DLD1 (cell line): ENCODE results near the gene ZNF90.
"Not testable (repeated sequence)": the region's sequence is repeated elsewhere in the genome, so short reads cannot be mapped to it uniquely, and the experiment has no call there.

Experiments
- in situ Hi-C: cut with HindIII; loops from 2 replicates; pipeline ENCODE4 v1.10.0; 2017; ENCODE audit warnings: low sequenced_read_pairs

ZNF90 gene

GRCh38 chr19:20102097-20102496 is 24.3 kb downstream of the ZNF90 start:
- in situ Hi-C loops = no loop called here

- in situ Hi-C loops = no loop called here
Observed at GRCh38 chr19:20103091-20103740, 25.4 kb downstream of the ZNF90 start.

- in situ Hi-C loops = no loop called here
Observed at GRCh38 chr19:20107301-20107700, 29.5 kb downstream of the ZNF90 start.

- in situ Hi-C loops = not testable (repeated sequence)
Observed at GRCh38 chr19:20118064-20118839, 40.5 kb downstream of the ZNF90 start.

- in situ Hi-C loops = no loop called here
Observed at GRCh38 chr19:20124879-20125278, 47.1 kb downstream of the ZNF90 start.

GRCh38 chr19:20132933-20133332 is 55.1 kb downstream of the ZNF90 start:
- in situ Hi-C loops = not testable (repeated sequence)

GRCh38 chr19:20137714-20138113 is 59.9 kb downstream of the ZNF90 start:
- in situ Hi-C loops = not testable (repeated sequence)

- in situ Hi-C loops = no loop called here
Observed at GRCh38 chr19:20151617-20152145, 73.9 kb downstream of the ZNF90 start.

GRCh38 chr19:20152506-20152905 is 74.7 kb downstream of the ZNF90 start:
- in situ Hi-C loops = not testable (repeated sequence)

- in situ Hi-C loops = no loop called here
Observed at GRCh38 chr19:20153281-20153680, 75.5 kb downstream of the ZNF90 start.

- in situ Hi-C loops = no loop called here
Observed at GRCh38 chr19:20154636-20155035, 76.8 kb downstream of the ZNF90 start.

- in situ Hi-C loops = no loop called here
Observed at GRCh38 chr19:20162821-20163220, 85.0 kb downstream of the ZNF90 start.

GRCh38 chr19:20164456-20164855 is 86.7 kb downstream of the ZNF90 start:
- in situ Hi-C loops = no loop called here

GRCh38 chr19:20165971-20166592 is 88.3 kb downstream of the ZNF90 start:
- in situ Hi-C loops = no loop called here

GRCh38 chr19:20167020-20167644 is 89.3 kb downstream of the ZNF90 start, which contains the start of gene ZNF486:
Gene ZNF486 (plus strand): TSS chr19:20167214. CDS start chr19:20167331, 117 bp downstream.
- in situ Hi-C loops = no loop called here

- in situ Hi-C loops = no loop called here
Observed at GRCh38 chr19:20167651-20168122, 89.9 kb downstream of the ZNF90 start.
